ENCODE measurements around the gene DCUN1D1.
A peak's percentile ranks its signal among the peaks of the same experiment; 100 is the strongest.

Gene DCUN1D1

DNA sequence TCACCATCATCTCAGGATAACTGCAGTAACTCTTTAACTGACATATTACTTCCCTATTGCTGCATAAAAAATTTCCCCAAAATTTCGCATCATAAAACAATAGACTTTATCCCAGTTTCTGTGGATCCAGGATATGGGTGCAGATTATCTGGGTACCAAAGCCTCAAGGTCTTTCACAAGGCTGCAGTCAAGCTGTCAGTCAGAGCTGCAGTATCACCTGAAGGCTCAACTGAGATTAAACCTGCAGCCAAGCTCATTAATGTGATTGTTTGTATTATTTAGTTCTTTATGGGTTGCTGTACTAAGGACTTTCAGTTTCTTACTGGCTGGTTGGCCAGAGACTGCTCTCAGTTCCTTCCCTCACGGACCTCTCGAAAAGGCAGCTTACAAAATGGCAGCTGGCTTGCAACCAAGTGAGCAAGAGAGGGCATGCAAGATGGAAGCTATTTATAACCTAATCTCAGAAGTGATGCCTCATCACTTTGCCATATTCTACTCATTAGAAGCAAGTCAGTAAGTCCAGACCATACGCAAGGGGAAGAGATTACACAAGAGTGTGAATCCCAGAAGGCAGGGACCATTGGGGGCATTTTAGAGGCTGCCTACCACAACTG is 54.9 kb downstream of the DCUN1D1 start:
- WGBS (ENCODE audit: extremely low coverage, insufficient coverage, low lambda C conversion rate), result 100% methylated on average over 1 of the region's 4 CpGs
- Histone ChIP-seq H3K9ac (ENCODE audit: low read length) (no peak overlapping the region), H3K4me2 (ENCODE audit: low read length) (no peak overlapping the region)

DNA sequence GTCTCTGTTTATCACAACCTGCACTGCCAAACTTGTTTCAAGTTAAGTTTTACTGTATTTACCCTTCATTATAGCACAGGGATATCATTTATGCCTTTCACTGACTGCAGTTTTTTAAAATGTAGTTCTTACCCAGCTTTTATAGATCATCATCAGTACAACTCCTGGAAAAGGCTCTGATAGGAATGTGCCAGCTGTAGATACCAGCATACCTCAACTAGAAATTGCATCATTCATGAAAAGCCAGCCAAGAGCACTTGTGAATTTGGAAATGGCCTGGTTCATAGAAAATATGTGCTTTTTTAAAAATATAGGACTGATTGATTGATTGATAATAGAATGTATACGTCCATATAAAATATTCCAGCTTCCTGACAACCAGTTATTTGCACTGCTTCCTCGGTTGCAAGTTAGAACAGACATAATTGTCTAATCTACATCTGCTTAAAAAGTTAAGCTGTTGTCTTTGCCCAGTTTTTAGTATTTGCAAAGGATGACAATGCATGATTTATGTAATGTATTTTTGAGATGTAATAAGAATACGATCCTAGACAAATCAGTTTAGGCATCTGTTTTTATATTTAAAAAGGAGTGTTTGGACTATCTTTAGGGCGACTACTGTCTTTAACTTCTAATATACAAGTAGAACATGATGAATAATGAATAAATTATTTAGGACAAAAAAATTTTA is 58.5 kb downstream of the DCUN1D1 start:
- no peak overlapping the region for H2BK15ac ChIP-seq (replicated peaks; ENCODE audit: low read depth)
- no peaks in the 10 kb centered on the region for H3K79me1 ChIP-seq (ENCODE audit: low read length)
- H4K8ac ChIP-seq (ENCODE audit: low read depth, low read length), result no peak overlapping the region
- H2BK5ac ChIP-seq (ENCODE audit: low read length), result no peak overlapping the region
- H3K79me2 ChIP-seq (ENCODE audit: control insufficient read depth, insufficient read depth, low read length), result no peaks in the 10 kb centered on the region
- no peak overlapping the region for H3K4me3 ChIP-seq (ENCODE audit: low read length)
- peaks cover 2% of the 10 kb centered on the region for H3K4me1 ChIP-seq (ENCODE audit: control insufficient read depth, low read depth, low read length)
- no CpG with 5 or more reads among the region's 4 CpGs for WGBS (ENCODE audit: extremely low coverage, insufficient coverage, low lambda C conversion rate)
- peak; percentile 69 for DNase-seq
- H4K5ac ChIP-seq (ENCODE audit: low read length), result no peak overlapping the region
- no peak overlapping the region for H3K56ac ChIP-seq (ENCODE audit: low read length)
- no peak overlapping the region for H3K23ac ChIP-seq (ENCODE audit: low read length)
- H3K9ac ChIP-seq (ENCODE audit: low read length), result no peak overlapping the region
- H3K18ac ChIP-seq (ENCODE audit: low read length), result no peak overlapping the region
- H3K36me3 ChIP-seq (ENCODE audit: control insufficient read depth, insufficient read depth, low read length), result no peaks in the 10 kb centered on the region
- no peaks in the 10 kb centered on the region for H3K27me3 ChIP-seq (ENCODE audit: insufficient read depth, low read length, poor library complexity)
- H2BK120ac ChIP-seq (ENCODE audit: low read depth, low read length), result no peak overlapping the region
- no peak overlapping the region for H3K4ac ChIP-seq (ENCODE audit: low read depth, low read length)
- no peak overlapping the region for H2AK5ac ChIP-seq (ENCODE audit: low read length)
- H3K27ac ChIP-seq (ENCODE audit: low read depth, low read length), result no peak overlapping the region
- H3K4me2 ChIP-seq (ENCODE audit: low read length), result no peak overlapping the region

More for the DNA sequence above, 54.9 kb downstream of the DCUN1D1 start:
- Histone ChIP-seq H3K4me1 (ENCODE audit: control insufficient read depth, low read depth, low read length) (no peaks in the 10 kb centered on the region), H3K79me2 (ENCODE audit: control insufficient read depth, insufficient read depth, low read length) (no peaks in the 10 kb centered on the region), H3K79me1 (ENCODE audit: low read length) (no peaks in the 10 kb centered on the region), H2BK15ac (replicated peaks; ENCODE audit: low read depth) (no peak overlapping the region), H3K36me3 (ENCODE audit: control insufficient read depth, insufficient read depth, low read length) (no peaks in the 10 kb centered on the region), H4K5ac (ENCODE audit: low read length) (no peak overlapping the region), H2AK5ac (ENCODE audit: low read length) (no peak overlapping the region), H3K23ac (ENCODE audit: low read length) (no peak overlapping the region), H3K27ac (ENCODE audit: low read depth, low read length) (no peak overlapping the region), H4K8ac (ENCODE audit: low read depth, low read length) (no peak overlapping the region), H3K27me3 (ENCODE audit: insufficient read depth, low read length, poor library complexity) (no peaks in the 10 kb centered on the region), H3K4me3 (ENCODE audit: low read length) (no peak overlapping the region), H3K4ac (ENCODE audit: low read depth, low read length) (no peak overlapping the region), H3K56ac (ENCODE audit: low read length) (no peak overlapping the region), H2BK120ac (ENCODE audit: low read depth, low read length) (no peak overlapping the region), H3K18ac (ENCODE audit: low read length) (no peak overlapping the region), H2BK5ac (ENCODE audit: low read length) (no peak overlapping the region)
- DNase-seq, result no peak

DNA sequence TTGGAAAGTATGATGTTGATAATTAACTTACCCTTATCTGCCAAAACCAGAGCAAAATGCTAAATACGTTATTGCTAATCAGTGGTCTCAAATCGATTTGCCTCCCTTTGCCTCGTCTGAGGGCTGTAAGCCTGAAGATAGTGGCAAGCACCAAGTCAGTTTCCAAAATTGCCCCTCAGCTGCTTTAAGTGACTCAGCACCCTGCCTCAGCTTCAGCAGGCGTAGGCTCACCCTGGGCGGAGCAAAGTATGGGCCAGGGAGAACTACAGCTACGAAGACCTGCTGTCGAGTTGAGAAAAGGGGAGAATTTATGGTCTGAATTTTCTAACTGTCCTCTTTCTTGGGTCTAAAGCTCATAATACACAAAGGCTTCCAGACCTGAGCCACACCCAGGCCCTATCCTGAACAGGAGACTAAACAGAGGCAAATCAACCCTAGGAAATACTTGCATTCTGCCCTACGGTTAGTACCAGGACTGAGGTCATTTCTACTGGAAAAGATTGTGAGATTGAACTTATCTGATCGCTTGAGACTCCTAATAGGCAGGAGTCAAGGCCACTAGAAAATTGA is 59.7 kb downstream of the DCUN1D1 start:
- Histone ChIP-seq H2AK5ac (ENCODE audit: low read length) (no peak overlapping the region), H3K18ac (ENCODE audit: low read length) (peak overlapping the region; percentile 62), H3K27me3 (ENCODE audit: insufficient read depth, low read length, poor library complexity) (no peaks in the 10 kb centered on the region), H3K27ac (ENCODE audit: low read depth, low read length) (peak overlapping the region; percentile 25), H3K56ac (ENCODE audit: low read length) (peak overlapping the region; percentile 53), H3K79me2 (ENCODE audit: control insufficient read depth, insufficient read depth, low read length) (no peaks in the 10 kb centered on the region), H3K4me1 (ENCODE audit: control insufficient read depth, low read depth, low read length) (peaks cover 2% of the 10 kb centered on the region), H2BK120ac (ENCODE audit: low read depth, low read length) (no peak overlapping the region), H3K4ac (ENCODE audit: low read depth, low read length) (no peak overlapping the region), H3K9ac (ENCODE audit: low read length) (peak overlapping the region; percentile 15), H3K4me2 (ENCODE audit: low read length) (no peak overlapping the region), H3K23ac (ENCODE audit: low read length) (no peak overlapping the region), H4K5ac (ENCODE audit: low read length) (no peak overlapping the region), H2BK15ac (replicated peaks; ENCODE audit: low read depth) (no peak overlapping the region), H3K36me3 (ENCODE audit: control insufficient read depth, insufficient read depth, low read length) (no peaks in the 10 kb centered on the region), H3K79me1 (ENCODE audit: low read length) (no peaks in the 10 kb centered on the region), H3K4me3 (ENCODE audit: low read length) (no peak overlapping the region), H4K8ac (ENCODE audit: low read depth, low read length) (no peak overlapping the region), H2BK5ac (ENCODE audit: low read length) (peak overlapping the region; percentile 14)
- WGBS (ENCODE audit: extremely low coverage, insufficient coverage, low lambda C conversion rate), result no CpG with 5 or more reads among the region's 9 CpGs
- peak; percentile 89 for DNase-seq

DNA sequence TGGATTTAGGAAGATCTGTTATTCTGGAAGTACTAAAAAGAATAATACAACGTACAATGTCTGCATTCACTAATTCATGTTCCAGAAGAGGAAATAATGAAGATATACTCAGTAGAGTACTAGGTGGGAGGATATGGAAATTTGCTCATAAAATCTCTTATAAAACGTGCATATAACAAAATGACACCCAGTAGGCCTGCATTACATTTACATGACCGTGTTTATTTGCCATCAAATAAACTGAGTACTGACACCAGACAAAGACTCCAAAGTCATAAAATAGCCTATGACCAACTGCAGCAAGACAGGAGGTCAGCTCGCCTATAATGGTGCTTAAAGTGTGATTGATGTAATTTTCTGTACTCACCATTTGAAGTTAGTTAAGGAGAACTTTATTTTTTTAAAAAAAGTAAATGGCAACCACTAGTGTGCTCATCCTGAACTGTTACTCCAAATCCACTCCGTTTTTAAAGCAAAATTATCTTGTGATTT is 60.4 kb downstream of the DCUN1D1 start:
- Histone ChIP-seq H3K27me3 (ENCODE audit: insufficient read depth, low read length, poor library complexity) (no peaks in the 10 kb centered on the region), H3K9ac (ENCODE audit: low read length) (no peak overlapping the region), H2BK5ac (ENCODE audit: low read length) (no peak overlapping the region), H3K23ac (ENCODE audit: low read length) (no peak overlapping the region), H4K5ac (ENCODE audit: low read length) (no peak overlapping the region), H2BK15ac (replicated peaks; ENCODE audit: low read depth) (no peak overlapping the region), H3K4me2 (ENCODE audit: low read length) (no peak overlapping the region), H3K79me2 (ENCODE audit: control insufficient read depth, insufficient read depth, low read length) (no peaks in the 10 kb centered on the region), H2AK5ac (ENCODE audit: low read length) (no peak overlapping the region), H2BK120ac (ENCODE audit: low read depth, low read length) (no peak overlapping the region), H3K79me1 (ENCODE audit: low read length) (no peaks in the 10 kb centered on the region), H3K36me3 (ENCODE audit: control insufficient read depth, insufficient read depth, low read length) (no peaks in the 10 kb centered on the region), H4K8ac (ENCODE audit: low read depth, low read length) (no peak overlapping the region), H3K27ac (ENCODE audit: low read depth, low read length) (no peak overlapping the region), H3K4me1 (ENCODE audit: control insufficient read depth, low read depth, low read length) (peaks cover 2% of the 10 kb centered on the region), H3K18ac (ENCODE audit: low read length) (no peak overlapping the region), H3K56ac (ENCODE audit: low read length) (no peak overlapping the region), H3K4me3 (ENCODE audit: low read length) (no peak overlapping the region), H3K4ac (ENCODE audit: low read depth, low read length) (no peak overlapping the region)
- DNase-seq, result no peak
- WGBS (ENCODE audit: extremely low coverage, insufficient coverage, low lambda C conversion rate), result no CpG with 5 or more reads among the region's 5 CpGs

DNA sequence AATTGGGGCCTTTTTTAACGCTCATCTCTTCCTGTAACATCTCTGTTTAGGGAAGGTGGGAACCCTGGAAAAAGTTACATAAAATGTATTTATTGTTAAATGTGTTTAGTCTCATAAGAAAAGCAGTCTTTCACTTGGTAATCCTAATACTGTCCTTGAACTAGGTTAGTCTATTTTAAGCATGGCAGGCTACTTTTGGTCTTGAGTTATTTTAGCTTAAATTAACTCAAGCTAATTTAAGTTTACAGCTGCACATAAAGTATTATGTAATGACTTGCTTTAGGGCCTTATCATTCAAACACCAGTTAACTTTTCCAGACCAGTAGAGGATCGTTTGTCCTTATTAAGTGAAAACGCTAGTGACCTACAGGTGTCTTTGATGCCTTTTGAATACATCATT is 63.2 kb downstream of the DCUN1D1 start:
- Histone ChIP-seq H3K56ac (ENCODE audit: low read length) (no peak overlapping the region), H2AK5ac (ENCODE audit: low read length) (no peak overlapping the region), H3K4me3 (ENCODE audit: low read length) (no peak overlapping the region), H3K4me1 (ENCODE audit: control insufficient read depth, low read depth, low read length) (peaks cover 2% of the 10 kb centered on the region), H3K27ac (ENCODE audit: low read depth, low read length) (no peak overlapping the region), H3K4me2 (ENCODE audit: low read length) (no peak overlapping the region), H3K27me3 (ENCODE audit: insufficient read depth, low read length, poor library complexity) (no peaks in the 10 kb centered on the region), H4K8ac (ENCODE audit: low read depth, low read length) (no peak overlapping the region), H3K79me1 (ENCODE audit: low read length) (no peaks in the 10 kb centered on the region), H3K23ac (ENCODE audit: low read length) (no peak overlapping the region), H2BK5ac (ENCODE audit: low read length) (no peak overlapping the region), H3K9ac (ENCODE audit: low read length) (no peak overlapping the region), H4K5ac (ENCODE audit: low read length) (no peak overlapping the region), H2BK120ac (ENCODE audit: low read depth, low read length) (no peak overlapping the region), H3K4ac (ENCODE audit: low read depth, low read length) (no peak overlapping the region), H2BK15ac (replicated peaks; ENCODE audit: low read depth) (no peak overlapping the region), H3K36me3 (ENCODE audit: control insufficient read depth, insufficient read depth, low read length) (no peaks in the 10 kb centered on the region), H3K18ac (ENCODE audit: low read length) (no peak overlapping the region), H3K79me2 (ENCODE audit: control insufficient read depth, insufficient read depth, low read length) (no peaks in the 10 kb centered on the region)
- no peak for DNase-seq
- WGBS (ENCODE audit: extremely low coverage, insufficient coverage, low lambda C conversion rate), result no CpG with 5 or more reads among the region's 3 CpGs
